HUDEP-2 (cell line): ENCODE data around the gene MYLK.
A peak's percentile ranks its signal among the peaks of the same experiment; 100 is the strongest.
"Not testable (repeated sequence)": the region's sequence is repeated elsewhere in the genome, so short reads cannot be mapped to it uniquely, and the experiment has no call there.

Experiments used
- DNase-seq, 76 experiments: peaks; one replicate each; lab custom pipeline; 2025; ENCODE audit not compliant: unreplicated experiment in 76 of 76; lab: John Stamatoyannopoulos, UW

Gene MYLK

DNA sequence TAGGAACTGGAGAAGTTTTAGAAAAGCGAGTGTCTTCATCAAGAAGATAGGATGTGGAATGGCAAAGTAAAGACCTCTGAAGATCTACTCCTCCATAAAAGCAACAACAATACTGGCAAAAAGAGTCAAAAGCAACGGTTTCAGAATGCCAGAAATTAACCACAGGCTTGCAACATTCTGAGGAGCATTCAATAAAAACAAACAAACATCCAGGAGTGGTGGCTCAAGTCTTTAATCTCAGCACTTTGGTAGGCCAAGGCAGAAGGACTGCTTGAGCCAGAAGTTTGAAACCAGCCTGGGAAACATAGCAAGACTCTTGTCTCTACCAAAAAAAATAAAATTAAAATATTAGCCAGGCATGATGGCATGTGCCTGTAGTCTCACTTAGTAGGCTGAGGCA is 156.1 kb downstream of the MYLK start:
- DNase-seq: no peak

DNA sequence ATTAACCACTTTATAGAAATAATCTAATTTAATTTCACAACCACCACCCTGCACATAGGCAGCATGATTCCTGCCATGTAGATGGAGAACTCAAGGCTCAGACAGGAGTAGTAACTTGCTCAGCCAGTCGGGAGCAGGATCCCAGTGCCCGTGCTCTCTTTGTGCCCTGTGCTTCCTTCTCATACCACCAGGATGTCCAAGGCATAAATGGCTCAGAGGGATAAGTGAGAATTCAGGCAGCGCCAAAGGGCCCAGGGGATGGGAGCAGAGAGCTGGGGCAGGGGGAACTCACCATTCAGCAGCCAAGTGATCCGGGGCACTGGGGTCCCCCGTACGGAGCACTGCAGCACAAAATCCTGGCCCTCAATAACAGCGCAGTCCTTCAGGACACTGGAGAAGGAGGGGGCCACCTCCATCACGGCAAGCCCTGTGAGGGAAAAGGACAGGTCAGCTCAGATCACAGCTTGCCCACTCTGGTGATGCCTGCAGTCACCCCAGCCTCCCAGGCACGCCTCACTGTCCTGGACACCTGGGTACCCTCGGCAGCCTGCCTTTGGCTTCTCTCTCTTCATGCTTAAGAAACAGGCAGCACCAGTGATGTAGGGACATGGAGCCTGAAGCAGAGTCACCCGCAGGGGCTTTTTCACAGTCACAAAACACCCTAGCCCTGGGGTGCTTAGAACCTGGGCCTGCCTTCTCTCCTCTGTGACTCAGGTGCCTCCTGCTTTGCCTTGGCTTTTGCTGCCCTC is 158.3 kb downstream of the MYLK start:
- no peak for DNase-seq

DNA sequence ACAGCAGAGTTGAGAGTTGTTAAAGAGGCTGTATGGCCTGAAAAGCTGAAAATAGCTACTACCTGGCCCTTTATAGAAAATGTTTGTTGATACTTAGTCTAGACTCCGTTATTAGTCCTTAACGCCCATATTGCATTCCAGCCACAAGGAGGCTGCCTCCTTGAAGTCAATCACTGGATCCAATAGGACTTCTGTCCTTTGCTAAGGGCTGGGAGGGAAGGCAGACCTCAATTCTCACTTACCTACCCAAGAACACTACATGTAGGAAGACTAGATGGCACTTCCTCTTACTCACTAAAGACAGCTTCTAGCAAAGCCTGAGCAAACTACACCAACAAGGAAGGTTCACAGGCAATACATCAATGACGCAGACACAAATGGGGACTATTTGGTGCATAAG is 159.8 kb downstream of the MYLK start:
- no peak for DNase-seq

DNA sequence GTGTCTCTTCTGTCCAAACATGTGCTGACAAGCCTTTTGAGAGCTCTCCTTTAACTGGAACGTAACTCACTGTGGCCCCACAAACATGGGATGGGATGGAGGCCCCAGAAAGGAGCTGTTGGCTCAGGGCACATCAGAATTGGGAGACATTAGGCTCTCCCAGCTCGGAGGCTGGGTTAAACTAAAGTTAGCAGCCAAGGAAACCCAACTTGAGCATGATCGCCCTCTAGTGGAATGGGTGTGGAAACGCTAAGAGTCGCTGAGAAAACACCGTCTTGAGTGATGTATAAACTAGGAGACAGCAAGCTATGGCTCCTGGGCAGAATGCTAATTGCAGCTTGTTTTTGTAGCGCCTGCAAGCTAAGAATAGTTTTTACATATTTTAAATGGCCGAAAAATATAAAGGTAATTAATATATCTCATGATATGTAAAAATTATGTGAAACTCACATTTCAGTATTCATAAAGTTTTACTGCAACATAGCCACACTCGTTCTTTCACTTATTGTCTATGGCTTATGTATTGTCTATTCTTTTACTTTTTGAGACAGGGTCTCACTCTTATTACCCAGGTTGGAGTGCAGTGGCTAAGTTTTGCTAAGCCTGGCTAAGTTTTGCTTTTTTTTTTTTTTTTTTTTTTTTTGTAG is 160.5 kb downstream of the MYLK start:
- DNase-seq: peak in 60 of 76 experiments; percentile 3 to 76 (median 35)

DNA sequence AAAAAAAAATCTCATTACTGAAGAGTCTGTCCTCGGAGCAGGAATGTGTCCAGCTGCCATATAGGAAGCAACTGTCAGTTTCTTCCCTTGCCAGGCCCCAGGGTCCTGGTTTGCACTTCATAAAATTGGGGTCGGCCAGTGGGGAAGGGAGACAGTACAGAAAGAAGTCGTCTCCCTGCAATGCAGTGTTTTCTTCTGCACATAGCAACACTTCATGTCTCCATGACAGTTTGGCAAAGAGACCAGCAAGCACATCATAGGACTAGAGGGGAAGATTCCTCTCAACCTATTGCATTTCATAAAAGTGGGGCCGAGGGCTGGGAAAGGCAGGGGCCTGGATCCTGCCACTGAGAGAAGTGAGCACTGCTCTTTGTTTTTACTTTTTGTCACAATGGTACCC is 161.1 kb downstream of the MYLK start:
- DNase-seq: no peak

DNA sequence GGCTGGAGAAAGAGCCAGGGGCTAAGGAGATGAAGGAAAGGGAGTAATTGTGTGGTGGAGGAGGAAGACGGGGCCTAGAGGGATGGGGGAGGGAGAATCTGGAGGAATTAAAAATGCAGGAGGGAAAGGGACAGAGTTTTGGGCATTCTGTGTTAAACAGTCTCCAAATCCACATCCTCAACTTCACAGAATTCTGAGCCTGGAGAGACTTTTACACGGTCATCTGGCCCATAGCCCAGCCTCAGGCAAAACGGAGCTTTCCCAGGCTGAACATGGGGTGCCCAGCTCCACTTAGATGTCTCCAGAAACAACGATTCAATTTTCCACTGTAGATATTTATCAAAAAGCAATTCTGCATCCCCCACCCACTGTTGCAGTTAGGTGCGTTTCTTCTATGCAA is 161.7 kb downstream of the MYLK start:
- DNase-seq: no peak

DNA sequence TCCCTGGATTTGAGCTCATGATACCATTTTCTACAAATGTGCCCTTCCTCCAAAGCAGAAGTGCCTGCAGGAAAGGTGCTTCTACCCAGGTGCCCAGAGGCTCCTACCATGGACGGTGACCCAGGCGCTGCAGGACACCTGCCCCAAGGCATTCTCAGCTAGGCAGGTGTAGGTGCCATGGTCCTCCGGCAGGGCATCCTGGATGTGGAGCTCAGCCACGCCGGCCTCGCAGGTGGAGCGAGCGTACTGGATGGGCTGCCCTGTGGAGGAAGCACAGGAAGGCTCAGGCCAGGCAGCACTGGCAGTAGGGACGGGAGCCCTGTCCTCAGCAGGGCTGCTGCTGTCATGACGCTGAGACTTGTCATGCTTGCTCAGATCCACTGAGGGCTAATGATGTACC is 162.1 kb downstream of the MYLK start:
- DNase-seq: no peak

DNA sequence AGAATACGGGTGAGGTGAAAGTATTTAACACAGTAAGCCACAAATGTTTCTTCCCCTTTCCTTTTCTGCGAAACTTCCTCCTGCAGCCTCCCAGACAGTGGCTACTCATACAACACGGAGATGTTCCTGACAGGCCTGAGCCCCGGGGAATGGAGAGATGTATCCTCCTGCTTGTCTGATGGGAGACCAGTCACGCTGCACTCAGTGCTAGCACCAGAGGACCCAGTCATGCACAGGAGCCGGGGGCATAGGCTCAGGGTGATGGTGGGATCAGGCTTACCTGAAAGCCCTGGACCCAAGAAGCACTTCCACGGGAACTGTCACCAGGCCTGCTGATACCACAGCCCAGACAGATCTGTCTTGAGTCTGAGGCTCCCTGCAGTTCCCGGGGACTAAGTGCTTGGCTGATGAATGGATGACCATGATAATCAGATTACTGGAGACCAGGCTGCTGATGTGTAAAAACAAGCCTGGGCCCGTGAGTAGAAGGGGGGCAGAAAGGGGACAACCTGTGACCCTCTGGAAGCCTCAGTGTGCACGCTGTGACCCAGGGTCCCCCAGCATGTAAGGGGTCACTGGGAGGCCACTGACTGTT is 162.9 kb downstream of the MYLK start:
- DNase-seq: not testable (repeated sequence)

DNA sequence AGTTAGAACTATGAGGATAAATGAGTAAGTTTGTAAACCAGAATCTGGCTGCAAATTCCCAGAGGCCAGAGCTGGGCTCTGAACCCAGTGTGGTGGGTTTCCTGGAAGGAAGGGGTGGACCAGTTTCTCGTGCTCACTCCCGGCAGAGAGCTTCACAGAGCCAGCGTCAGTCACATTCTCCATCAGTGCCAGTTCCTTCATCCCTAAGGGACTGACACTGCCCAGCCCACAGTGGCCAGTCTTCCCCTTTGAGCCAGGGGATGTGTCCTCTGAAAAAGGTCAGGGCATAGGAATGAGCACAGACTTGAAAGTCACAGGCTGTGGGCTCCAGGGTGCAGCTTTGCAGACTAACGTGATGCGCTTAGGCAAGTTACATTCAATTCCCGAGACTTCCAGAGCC is 163.5 kb downstream of the MYLK start:
- DNase-seq: no peak

DNA sequence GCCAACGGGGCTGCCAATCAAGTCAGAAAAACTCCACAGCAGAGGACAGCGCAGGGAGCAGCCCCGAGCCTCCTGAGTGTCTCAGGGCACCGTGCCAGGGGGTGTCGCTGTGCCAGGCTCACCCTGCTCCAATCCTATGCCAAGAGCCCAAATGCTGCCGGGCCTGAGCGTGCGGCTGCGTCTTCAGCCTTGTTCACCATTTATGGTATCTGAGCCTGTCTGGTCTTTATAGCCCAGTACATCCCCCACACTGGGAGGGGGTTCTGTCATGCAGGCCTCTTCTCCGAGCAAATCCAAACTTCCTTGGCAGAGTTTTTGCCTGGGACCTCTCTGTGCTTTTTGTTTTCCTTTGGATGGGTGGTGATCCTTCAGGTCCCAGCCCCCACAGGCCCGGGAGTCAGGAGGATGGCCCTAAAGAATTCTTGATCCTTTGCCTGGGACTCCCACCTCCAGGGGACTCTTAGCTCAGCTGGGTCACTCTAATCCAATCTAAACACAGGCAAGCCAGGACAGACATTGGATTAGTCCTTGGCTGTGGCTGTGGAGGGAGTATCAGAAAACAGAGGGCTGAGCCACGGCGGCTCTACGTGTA is 164.2 kb downstream of the MYLK start:
- no peak for DNase-seq

DNA sequence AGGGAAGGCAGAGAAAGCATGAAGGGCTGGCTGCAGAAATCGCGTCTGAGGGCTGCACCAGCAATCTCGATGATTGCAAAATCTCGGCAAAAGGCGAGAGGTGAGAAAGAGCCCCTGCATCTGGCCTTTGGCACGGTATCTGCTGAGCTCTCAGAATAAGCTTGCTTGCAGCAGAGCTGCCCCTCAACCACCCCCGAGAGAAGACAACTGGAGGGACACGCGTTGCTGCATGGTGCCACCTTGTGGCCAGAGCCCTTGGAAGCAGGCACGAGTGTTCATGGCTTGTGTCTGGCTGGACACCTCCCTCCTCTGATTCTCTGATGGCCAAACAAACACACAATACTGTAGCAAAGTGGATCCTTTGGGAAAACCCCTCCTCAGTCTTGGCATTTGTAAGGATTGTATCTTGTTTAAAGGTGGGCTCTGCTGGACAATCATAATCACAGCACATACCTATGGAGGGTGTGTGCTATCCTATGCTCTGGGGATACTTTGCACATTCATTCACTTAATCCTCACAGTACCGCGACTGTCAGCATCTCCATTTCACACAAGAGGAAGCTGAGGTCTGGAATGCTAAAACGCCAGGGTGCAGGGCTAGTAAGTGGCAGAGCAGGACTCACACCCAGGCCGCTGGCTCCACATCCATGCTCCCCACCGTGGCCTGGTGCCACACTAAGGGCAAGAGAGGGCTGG is 164.9 kb downstream of the MYLK start:
- DNase-seq: peak in 47 of 76 experiments; percentile 2 to 55 (median 21)

DNA sequence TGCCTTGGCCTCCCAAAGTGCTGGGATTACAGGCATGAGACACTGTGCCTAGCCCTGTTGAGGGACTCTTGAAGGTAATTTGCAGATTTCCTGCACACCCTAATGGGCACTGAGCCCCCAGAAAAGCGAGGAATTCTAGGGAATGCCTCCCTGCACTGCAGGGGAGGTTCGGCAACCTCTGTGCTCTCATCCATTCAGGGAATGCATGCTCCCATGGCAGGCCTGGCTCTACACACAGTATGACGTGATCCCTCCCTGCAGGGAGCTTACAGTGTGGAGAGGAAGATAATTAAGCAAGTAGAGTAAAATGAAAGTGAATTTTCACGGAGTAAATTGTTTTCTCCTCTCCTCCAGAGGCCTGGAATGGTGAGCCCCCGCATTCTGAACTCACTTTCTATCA is 166.0 kb downstream of the MYLK start:
- DNase-seq: no peak

DNA sequence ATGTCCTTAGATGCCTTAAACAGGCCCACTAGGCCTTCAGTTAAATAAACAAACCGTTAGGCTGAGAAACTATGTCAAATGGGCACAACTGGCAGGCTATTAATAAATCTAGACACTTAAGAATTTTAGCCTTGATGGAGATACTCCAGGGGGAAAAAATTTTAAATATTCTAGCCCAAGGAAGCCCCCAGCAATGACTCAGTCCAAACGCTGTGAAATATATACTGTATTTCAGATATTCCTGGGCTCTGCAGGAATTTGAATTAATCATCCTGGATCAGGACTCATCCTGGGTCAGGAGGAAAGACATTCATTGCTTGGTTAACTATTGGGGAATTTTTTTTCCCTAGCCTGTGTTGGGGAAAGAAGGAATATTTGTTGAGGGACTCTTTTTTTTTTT is 166.7 kb downstream of the MYLK start:
- not testable (repeated sequence) for DNase-seq

DNA sequence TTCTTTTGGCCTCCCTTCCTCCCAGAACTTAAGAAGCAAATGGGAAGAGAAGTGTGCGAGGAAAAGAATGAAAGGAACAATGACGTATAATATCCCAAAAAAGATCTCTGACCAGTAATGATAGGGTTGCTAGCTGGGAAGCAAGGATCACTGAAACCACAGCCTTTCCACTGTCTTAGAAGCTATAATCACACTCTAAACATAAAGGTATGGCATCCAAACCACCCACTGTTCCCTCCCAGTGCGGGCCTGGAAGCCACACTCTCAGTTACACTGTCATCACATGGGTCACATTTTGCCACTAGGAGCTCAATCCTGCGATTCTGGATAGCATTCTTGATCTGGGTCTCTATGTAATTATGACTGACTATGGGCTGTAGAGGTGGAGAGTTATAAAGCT is 167.7 kb downstream of the MYLK start:
- no peak for DNase-seq

DNA sequence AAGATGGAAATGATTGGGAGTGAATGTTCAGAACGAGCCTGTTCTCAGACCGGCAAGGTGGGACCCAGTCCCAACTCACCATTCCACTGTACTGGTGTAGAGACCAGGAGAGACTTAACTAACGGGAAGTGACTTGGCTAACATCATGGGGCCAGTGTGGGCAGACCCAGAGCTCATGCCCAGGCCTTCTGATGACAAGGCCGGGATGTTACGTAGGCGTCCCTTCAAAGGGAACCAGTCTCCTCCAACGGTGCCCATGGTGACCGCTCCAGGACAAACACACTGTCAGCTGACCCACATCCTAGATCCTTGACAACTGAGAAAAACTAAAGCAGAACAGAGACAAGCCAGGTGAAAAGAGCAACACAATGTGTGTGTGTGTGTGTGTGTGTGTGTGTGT is 170.9 kb downstream of the MYLK start:
- DNase-seq: no peak

DNA sequence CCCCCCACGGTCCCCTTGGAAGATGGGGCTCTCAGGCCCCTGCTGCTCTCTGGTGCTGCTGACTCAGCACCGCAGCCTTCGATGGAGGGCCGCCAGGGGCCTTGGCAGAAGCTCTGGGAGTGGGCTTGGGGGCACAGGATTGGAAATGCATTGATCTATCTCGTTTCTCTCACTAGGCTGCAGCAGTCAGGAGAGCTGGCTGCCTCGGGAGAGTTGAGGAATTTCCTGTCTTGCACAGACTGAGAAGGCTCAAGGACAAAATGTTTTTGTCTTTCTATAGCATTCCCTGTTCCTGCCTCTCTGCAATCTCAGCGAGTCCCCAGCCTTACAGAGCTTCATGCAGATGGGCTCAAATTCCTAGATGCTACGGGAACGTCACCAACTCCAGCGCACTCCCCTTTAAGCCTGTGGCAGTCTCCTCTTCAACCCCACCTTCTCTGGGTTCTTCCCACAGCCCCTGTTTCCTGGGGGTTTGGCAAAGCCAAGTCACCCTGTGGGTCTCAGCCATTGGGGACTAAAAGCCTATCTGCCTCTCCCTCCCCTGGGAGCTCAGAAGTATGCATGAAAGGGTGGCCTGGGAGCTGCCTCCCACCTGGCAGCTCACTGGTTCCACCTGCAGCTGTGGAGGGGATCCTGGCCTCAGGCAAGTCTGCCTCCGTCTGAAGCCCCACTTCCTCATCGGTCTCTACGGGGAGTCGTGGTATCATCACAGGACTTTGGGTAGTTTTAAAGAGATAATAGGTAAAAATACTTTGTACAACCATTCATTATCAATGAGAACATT is 171.9 kb downstream of the MYLK start:
- no peak for DNase-seq

DNA sequence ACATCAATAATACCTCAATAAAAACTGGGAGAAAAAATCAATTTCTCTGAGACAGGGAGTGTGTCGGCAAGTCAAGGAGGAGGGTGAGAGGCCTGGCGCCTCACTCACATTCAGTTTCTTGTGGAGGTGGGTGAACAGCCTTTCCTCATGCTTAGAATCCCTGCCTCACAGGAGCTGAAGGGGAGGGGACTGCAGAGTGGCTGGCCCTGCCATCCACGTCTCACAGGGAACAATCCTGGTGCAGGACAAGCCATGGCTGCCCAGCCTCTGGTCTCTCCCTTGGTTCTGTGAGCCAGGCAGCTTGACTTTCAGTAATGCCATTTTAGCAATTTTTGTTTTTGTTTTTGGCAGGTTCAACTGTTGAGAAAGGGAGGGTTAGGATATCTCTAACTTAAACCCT is 172.8 kb downstream of the MYLK start:
- no peak for DNase-seq

DNA sequence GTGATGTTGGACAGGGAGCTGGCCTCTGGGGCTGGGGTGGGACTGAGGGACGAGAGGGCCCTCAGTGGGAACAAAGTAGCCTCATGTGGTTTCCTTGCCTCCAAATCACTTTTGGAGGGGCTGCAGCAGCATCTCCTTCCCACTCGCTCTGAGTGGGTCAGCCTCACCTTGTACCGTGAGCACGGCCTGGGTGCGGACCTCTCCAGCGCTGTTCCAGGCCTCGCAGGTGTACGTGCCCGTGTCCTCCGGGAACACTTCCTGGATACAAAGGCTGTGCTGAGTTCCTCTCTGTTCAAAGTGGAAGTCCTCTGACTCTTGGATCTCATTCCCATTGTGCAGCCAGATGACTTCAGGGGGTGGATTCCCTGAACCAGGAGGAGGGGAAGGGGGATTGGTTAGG is 175.6 kb downstream of the MYLK start:
- no peak for DNase-seq

DNA sequence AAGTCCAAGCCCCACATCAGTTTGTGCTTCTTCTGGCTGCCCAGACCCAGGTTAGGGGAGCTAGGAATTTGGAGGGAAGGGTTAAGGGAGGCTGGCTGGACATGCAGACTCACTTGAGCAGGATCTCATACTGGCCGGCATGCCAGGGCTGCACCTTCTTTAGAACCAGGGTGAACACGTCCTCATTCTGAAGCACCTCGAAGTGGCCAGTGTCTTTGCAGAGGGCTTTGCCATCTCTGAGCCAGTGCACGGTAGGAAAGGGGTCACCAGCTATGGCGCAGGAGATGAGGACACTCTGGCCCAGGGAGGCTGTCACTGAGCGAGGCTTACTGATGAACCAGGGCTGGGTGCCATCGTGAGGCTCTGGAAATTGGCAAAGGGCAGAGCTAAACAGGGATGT is 176.5 kb downstream of the MYLK start:
- DNase-seq: not testable (repeated sequence)

DNA sequence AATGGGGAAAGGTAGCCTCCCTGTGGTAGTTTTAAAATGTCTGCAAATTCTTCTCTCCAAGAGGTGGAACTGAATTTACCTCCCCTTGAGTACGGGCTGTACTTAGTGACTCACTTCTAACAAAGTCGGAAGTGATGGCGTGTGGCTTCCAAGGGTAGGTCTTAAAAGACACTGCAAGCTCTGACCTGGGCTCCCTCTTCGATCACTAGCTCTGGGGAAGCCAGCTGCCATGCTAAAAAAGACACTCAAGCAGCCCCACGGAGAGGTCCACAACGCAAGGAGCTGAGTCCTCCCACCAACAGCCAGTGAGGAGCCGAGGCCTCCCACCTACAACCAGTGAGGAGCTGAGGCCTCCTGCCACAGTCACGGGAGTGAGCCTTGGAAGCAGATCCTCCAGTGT is 177.3 kb downstream of the MYLK start:
- DNase-seq: no peak
